Common myeloid progenitor, CD34-positive (primary cell): ENCODE measurements around the gene LGALS7. TPM values are rescaled to one million over a fixed set of nuclear protein-coding genes. Genes with fewer than 3 reads are reported as not detected.
"Not testable (repeated sequence)": the region's sequence is repeated elsewhere in the genome, so short reads cannot be mapped to it uniquely, and the experiment has no call there.

Source experiments
- CTCF ChIA-PET: fragments of 350-600 bp; sonication (Branson Sonifier 250); formaldehyde crosslinking; loops from one replicate; lab custom pipeline; 2021; ENCODE audit warnings: antibody characterized with exemption; lab: Charles Lee
- POLR2A ChIA-PET: fragments of 350-600 bp; sonication (Branson Sonifier 250); formaldehyde crosslinking; loops from one replicate; lab custom pipeline; 2021; ENCODE audit warnings: antibody characterized with exemption; lab: Charles Lee
- DNase-seq, 3 donors: peaks; one replicate each; pipeline versions ENCODE4 v3.0.0 to v3.0.0-alpha.2; 2013
- H3K27ac ChIP-seq, 2 experiments: 1 replicate in 1 of 2; 2 replicates in 1 of 2; pipeline ENCODE4 v1.7.0; 2013; ENCODE audit warnings: inconsistent platforms in 2 of 2, low read length in 2 of 2, mild to moderate bottlenecking in 2 of 2, low read depth in 1 of 2, moderate library complexity in 1 of 2; ENCODE audit not compliant: severe bottlenecking in 2 of 2, insufficient read depth in 1 of 2, poor library complexity in 1 of 2
- H3K27me3 ChIP-seq, 5 experiments: replicated peaks in 2 of 5; 1 replicate in 3 of 5; 2 replicates in 2 of 5; pipeline versions ENCODE4 v1.6.1 to v1.7.0; 2013; ENCODE audit warnings: low read length in 4 of 5, mild to moderate bottlenecking in 2 of 5, moderate library complexity in 2 of 5, inconsistent platforms in 1 of 5; ENCODE audit not compliant: insufficient read depth in 5 of 5, control insufficient read depth in 4 of 5
- H3K36me3 ChIP-seq, 4 experiments: 1 replicate in 2 of 4; 2 replicates in 2 of 4; pipeline versions ENCODE4 v1.6.1 to v1.7.0; 2013; ENCODE audit warnings: low read length in 3 of 4, control low read depth in 1 of 4, mild to moderate bottlenecking in 1 of 4; ENCODE audit not compliant: control insufficient read depth in 4 of 4, insufficient read depth in 4 of 4
- H3K4me1 ChIP-seq, 4 experiments: 1 replicate in 3 of 4; 2 replicates in 1 of 4; pipeline versions ENCODE4 v1.6.1 to v1.7.1; 2013; ENCODE audit warnings: low read length in 3 of 4, mild to moderate bottlenecking in 3 of 4, control low read depth in 1 of 4, inconsistent platforms in 1 of 4, moderate library complexity in 1 of 4; ENCODE audit not compliant: control insufficient read depth in 4 of 4, insufficient read depth in 4 of 4; ENCODE audit errors: control extremely low read depth in 1 of 4
- H3K4me3 ChIP-seq, 7 experiments: 1 replicate in 4 of 7; 2 replicates in 3 of 7; pipeline versions ENCODE4 v1.5.1 to v1.7.0; 2013; ENCODE audit warnings: mild to moderate bottlenecking in 7 of 7, low read length in 6 of 7, moderate library complexity in 6 of 7, inconsistent platforms in 2 of 7, low read depth in 2 of 7, control low read depth in 1 of 7; ENCODE audit not compliant: insufficient read depth in 4 of 7, control insufficient read depth in 1 of 7; ENCODE audit errors: extremely low read depth in 1 of 7
- H3K9me3 ChIP-seq, 5 experiments: 1 replicate in 4 of 5; 2 replicates in 1 of 5; pipeline versions ENCODE4 v1.6.1 to v1.7.1; 2013; ENCODE audit warnings: low read length in 4 of 5, mild to moderate bottlenecking in 2 of 5, inconsistent platforms in 1 of 5, low read depth in 1 of 5, moderate library complexity in 1 of 5; ENCODE audit not compliant: control insufficient read depth in 4 of 5, insufficient read depth in 2 of 5; ENCODE audit errors: control extremely low read depth in 1 of 5
- WGBS: methylation state at CpG from one replicate; pipeline ENCODE4 v1.1.5; 2013; ENCODE audit not compliant: insufficient coverage; 5-methylcytosine and 5-hydroxymethylcytosine counted together
- polyA plus RNA-seq: library from polyadenylated mRNA; unstranded; fragments of 120-200 nt; gene quantifications from one replicate; pipeline ENCODE4 v1.2.1, GENCODE V29; 2013

Gene LGALS7
- not detected for polyA plus RNA-seq

DNA sequence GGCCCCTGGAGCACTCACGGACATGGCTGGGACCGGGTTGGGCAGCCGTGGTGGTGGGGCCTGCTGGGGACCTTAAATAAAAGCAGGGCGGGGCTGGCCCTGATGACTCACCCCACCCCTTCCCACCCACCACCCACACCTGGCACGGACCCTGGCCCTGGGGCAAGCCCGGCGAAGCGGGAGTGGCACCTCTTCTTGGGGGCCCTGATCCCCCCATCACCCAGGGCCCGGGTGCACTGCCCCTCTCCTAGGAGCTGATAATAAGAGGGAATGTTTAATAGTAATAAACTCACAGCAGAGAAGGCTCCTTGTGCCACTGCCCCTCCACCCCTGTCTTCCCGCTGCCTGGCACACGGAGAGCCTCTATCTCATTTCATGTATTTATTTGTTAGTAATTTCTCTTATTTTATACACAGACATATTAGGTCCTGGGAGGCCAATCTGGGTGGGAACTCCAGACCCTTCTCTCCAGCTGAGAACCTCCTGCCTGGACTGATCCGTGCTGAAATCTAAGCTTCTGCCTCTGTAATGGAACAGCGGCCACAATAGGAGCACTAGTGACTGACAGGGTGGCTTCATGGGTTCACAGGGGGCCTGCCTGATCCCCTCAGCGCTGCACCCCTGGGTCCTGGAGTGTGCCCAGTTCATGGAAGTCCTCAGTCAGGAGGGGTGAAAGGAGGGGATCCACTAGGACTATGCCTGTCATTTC lies at the start of gene LGALS7:
Gene LGALS7 (minus strand): TSS at position 49 of the 709 bp plus-strand sequence. CDS start 25 bp downstream, at position 24.
- WGBS: 100% methylated on average over 3 of the region's 14 CpGs
- Histone ChIP-seq H3K9me3 (no peaks in the 10 kb centered on the region), H3K27me3 (no peaks in the 10 kb centered on the region), H3K4me1 (peaks cover 0 to 9% (median 5%) of the 10 kb centered on the region in 4 experiments), H3K36me3 (no peaks in the 10 kb centered on the region), H3K4me3 (no peak within 1 kb of the TSS), H3K27ac (no peak within 1 kb of the TSS)
- no peak for DNase-seq
- ChIA-PET CTCF (interaction anchor here (1.0 to 2.0 kb wide), 2 partner anchors 19 to 66 kb away, joined by 3 to 5 read pairs; no protein-coding TSS in a partner anchor), POLR2A (no interaction called here)

DNA sequence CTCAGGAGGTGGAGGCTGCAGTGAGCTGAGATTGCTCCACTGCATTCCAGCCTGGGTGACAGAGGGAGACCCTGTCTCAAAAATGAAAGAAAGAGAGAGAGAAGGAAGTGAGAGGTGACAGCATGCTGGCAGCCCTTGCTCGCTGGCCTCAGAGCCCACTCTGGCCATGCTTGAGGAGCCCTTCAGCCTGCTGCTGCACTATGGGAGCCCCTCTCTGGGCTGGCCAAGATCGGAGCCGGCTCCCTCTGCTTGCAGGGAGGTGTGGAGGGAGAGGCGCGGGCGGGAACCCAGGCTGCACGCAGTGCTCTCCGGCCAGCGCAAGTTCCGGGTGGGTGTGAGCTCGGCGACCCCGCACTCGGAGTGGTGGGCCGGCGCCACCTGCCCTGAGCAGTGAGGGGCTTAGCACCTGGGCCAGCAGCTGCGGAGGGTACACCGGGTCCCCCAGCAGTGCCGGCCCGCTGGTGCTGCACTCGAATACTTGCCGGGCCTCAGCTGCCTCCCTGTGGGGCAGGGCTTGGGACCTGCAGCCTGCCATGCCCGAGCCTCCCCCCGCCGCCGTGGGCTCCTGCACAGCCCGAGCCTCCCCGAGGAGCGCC lies 48.0 kb upstream of the LGALS7 start:
- POLR2A ChIA-PET, H3K27me3 ChIP-seq, H3K4me1 ChIP-seq, H3K4me3 ChIP-seq, H3K9me3 ChIP-seq, DNase-seq, H3K27ac ChIP-seq: not testable (repeated sequence)
- H3K36me3 ChIP-seq: peaks cover 2 to 64% (median 25%) of the 10 kb centered on the region in 4 experiments
- WGBS: 97% methylated on average over 26 of the region's 29 CpGs
- CTCF ChIA-PET: interaction anchor here (0.6 to 1.9 kb wide), 2 partner anchors 8 to 72 kb away, joined by 3 to 5 read pairs; no protein-coding TSS in a partner anchor

- WGBS: 92% methylated on average over 10 of the region's 13 CpGs
Observed at GRCh38 chr19:38819231-38819920, 46.1 kb upstream of the LGALS7 start.

DNA sequence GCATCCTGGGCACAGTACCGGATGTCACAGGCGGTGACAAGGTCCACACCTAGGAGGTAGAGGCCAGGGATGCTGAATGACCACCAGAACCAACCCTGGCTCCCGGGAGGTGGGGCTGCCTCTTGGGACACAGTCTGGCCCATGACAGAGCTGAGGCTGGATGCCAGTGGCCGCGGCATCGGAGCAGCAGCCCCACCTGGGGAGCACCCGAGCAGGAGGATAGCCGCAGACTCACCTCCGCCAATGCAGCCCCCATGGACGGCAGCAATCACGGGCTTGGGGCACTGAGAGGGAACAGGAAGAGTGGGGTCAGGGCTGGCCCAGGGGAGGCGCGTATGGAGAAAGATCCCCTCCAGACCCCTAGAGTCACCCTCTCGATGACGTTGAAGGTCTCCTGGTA lies 43.8 kb upstream of the LGALS7 start:
- H3K4me3 ChIP-seq: no peak overlapping the region
- ChIA-PET CTCF (no interaction called here), POLR2A (interaction anchor here (1.4 kb wide), 1 partner anchor 14 kb away, joined by 3 read pairs; the partner anchor contains the start of gene ECH1)
- no peak for DNase-seq
- H3K4me1 ChIP-seq: no peaks in the 10 kb centered on the region
- no peaks in the 10 kb centered on the region for H3K9me3 ChIP-seq
- H3K27ac ChIP-seq: no peak overlapping the region
- 97% methylated on average over 9 of the region's 15 CpGs for WGBS
- H3K27me3 ChIP-seq: no peaks in the 10 kb centered on the region
- H3K36me3 ChIP-seq: peaks cover 0 to 50% (median 29%) of the 10 kb centered on the region in 4 experiments

More at GRCh38 chr19:38819231-38819920, 46.1 kb upstream of the LGALS7 start:
- Histone ChIP-seq H3K27me3 (no peaks in the 10 kb centered on the region), H3K27ac (no peak overlapping the region), H3K9me3 (peaks cover 0 to 2% (median 0%) of the 10 kb centered on the region in 5 experiments), H3K36me3 (peaks cover 2 to 66% (median 34%) of the 10 kb centered on the region in 4 experiments), H3K4me3 (no peak overlapping the region), H3K4me1 (no peaks in the 10 kb centered on the region)
- CTCF ChIA-PET: interaction anchor here (0.9 to 1.0 kb wide), 2 partner anchors 10 to 25 kb away, joined by 3 read pairs; no protein-coding TSS in a partner anchor
- no peak for DNase-seq
- POLR2A ChIA-PET: no interaction called here

GRCh38 chr19:38816131-38816750 lies 42.9 kb upstream of the LGALS7 start:
- H3K4me1 ChIP-seq: no peaks in the 10 kb centered on the region
- ChIA-PET CTCF (no interaction called here), POLR2A (interaction anchor here (1.4 kb wide), 1 partner anchor 15 kb away, joined by 3 read pairs; the partner anchor contains the start of gene ECH1)
- H3K4me3 ChIP-seq: no peak overlapping the region
- no peak for DNase-seq
- H3K9me3 ChIP-seq: no peaks in the 10 kb centered on the region
- peaks cover 0 to 44% (median 29%) of the 10 kb centered on the region in 4 experiments for H3K36me3 ChIP-seq
- H3K27ac ChIP-seq: no peak overlapping the region
- 98% methylated on average over 12 of the region's 18 CpGs for WGBS
- no peaks in the 10 kb centered on the region for H3K27me3 ChIP-seq

DNA sequence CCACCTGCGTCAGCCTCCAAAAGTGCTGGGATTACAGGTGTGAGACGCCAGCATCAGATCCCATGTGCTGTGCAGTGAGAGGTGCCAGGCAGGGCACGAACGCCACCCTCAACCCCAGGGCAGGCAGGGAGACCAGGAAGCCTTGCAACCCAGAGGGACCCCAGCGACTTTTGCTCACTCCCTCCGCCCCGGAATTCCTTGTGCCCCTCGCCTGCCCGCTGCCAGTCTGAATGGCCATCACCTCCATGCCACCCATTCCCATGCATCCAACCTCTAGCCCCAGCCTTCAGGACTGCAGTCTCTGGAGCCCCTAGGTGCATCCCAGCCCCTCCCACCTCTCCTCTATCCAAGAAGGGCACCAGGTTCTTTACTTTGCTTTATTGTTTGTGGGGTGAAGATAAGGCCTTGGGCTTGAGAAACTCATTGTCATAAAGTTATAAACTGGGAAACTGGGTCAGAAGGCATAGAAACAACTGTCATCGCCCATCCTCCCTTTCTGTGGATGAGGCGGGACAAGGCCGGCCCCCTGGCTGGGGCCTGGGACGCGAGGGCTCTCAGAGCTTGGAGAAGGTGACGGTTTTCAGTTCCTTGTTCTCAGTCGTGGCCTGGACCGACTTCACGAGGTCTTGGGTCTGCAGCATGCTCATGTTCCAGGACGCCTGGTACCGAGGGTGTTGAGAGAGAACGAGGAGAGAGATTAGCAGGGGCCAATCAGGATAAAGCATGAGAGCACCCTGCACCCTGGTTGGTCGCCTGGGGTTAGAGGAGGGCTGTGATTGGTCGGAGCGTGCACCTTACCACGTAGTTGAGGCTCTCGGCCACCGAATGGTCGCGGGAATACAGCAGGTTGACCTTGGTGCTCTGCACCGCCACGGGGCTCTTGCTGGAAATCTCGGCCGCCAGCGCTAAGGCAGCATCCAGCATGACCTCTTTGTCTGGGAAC lies 42.0 kb upstream of the LGALS7 start:
- Histone ChIP-seq H3K27ac (no peak overlapping the region), H3K27me3 (no peaks in the 10 kb centered on the region), H3K36me3 (peaks cover 0 to 41% (median 27%) of the 10 kb centered on the region in 4 experiments), H3K4me1 (no peaks in the 10 kb centered on the region), H3K4me3 (no peak overlapping the region), H3K9me3 (no peaks in the 10 kb centered on the region)
- ChIA-PET POLR2A (no interaction called here), CTCF (interaction anchor here (0.5 kb wide), 1 partner anchor 8 kb away, joined by 3 read pairs; no protein-coding TSS in a partner anchor)
- no peak for DNase-seq
- WGBS: 95% methylated on average over 28 of the region's 34 CpGs
